MCF 10A (cell line): ENCODE results near the gene FILIP1L. TPM values are rescaled to one million over a fixed set of nuclear protein-coding genes. Genes with fewer than 3 reads are reported as not detected.

Experiments
- BruUV-seq: library from RNA; stranded (reverse); fragments of 400-500 nt; replicated peaks from 2 replicates; lab custom pipeline; 2021; lab: Mats Ljungman, UMichigan
- CTCF ChIA-PET: fragments of 300-600 bp; sonication (Branson Sonifier 250); formaldehyde crosslinking; extraction: SDS; loops from one replicate; lab custom pipeline; 2021; ENCODE audit warnings: antibody characterized with exemption, inconsistent platforms; lab: Yijun Ruan, JAX
- POLR2A ChIA-PET: fragments of 300-600, 350-650 bp; sonication (Branson Sonifier 250); formaldehyde crosslinking; extraction: SDS; loops from one replicate; lab custom pipeline; 2020; ENCODE audit warnings: antibody characterized with exemption, inconsistent platforms; lab: Yijun Ruan, JAX
- DNase-seq: peaks from one replicate; pipeline ENCODE4 v3.0.0-alpha.2; 2018; ENCODE audit not compliant: unreplicated experiment
- H3K27ac Mint-ChIP-seq: one replicate; pipeline ENCODE4 v1.8.0; 2022; ENCODE audit warnings: mild to moderate bottlenecking, low read depth, mixed read lengths; ENCODE audit not compliant: unreplicated experiment
- H3K27me3 Mint-ChIP-seq: one replicate; pipeline ENCODE4 v1.8.0; 2022; ENCODE audit warnings: mixed read lengths; ENCODE audit not compliant: insufficient read depth, unreplicated experiment
- H3K36me3 Mint-ChIP-seq: one replicate; pipeline ENCODE4 v1.8.0; 2022; ENCODE audit warnings: mild to moderate bottlenecking, moderate library complexity, mixed read lengths; ENCODE audit not compliant: insufficient read depth, unreplicated experiment
- H3K4me1 Mint-ChIP-seq: one replicate; pipeline ENCODE4 v1.8.0; 2022; ENCODE audit warnings: mixed read lengths; ENCODE audit not compliant: insufficient read depth, unreplicated experiment
- H3K4me3 Mint-ChIP-seq: one replicate; pipeline ENCODE4 v1.8.0; 2022; ENCODE audit warnings: mild to moderate bottlenecking, moderate library complexity, mixed read lengths; ENCODE audit not compliant: unreplicated experiment
- H3K9me3 Mint-ChIP-seq: one replicate; pipeline ENCODE4 v1.8.0; 2022; ENCODE audit warnings: mixed read lengths; ENCODE audit not compliant: unreplicated experiment
- CTCF ChIP-seq: fragments of 200-600 bp; IDR thresholded peaks from one replicate; pipeline ENCODE4 v1.8.0; 2022; ENCODE audit warnings: antibody characterized with exemption, mild to moderate bottlenecking; ENCODE audit not compliant: unreplicated experiment
- intact Hi-C: fragments of 100-400 bp; cut with micrococcal nuclease; formaldehyde crosslinking; loops from 2 replicates; pipeline ENCODE4 v1.14.1; 2022
- total RNA-seq: library from RNA; stranded (reverse); gene quantifications from 2 replicates; pipeline ENCODE4 v1.2.3, GENCODE V29; 2022

Gene FILIP1L
- total RNA-seq, 1 experiment from 2014 or later, result 2.4 TPM

GRCh38 chr3:100040451-100041225 is 73.7 kb downstream of the FILIP1L start:
- peaks cover 47% of the 10 kb centered on the region for H3K4me1 Mint-ChIP-seq
- ChIA-PET POLR2A (interaction anchor here (0.6 to 3.5 kb wide), 14 partner anchors 8 to 1636 kb away, joined by 3 to 32 read pairs (median 6); partner anchors contain the start of gene TBC1D23), CTCF (interaction anchor here (0.7 to 2.5 kb wide), 6 partner anchors 10 to 214 kb away, joined by 3 to 15 read pairs (median 3); no protein-coding TSS in a partner anchor)
- H3K9me3 Mint-ChIP-seq, result no peaks in the 10 kb centered on the region
- no peak for TF ChIP-seq CTCF
- intact Hi-C loops, result loop anchor here (2.0 to 5.0 kb wide), 2 partner anchors 38 to 140 kb away; no protein-coding TSS in a partner anchor
- H3K36me3 Mint-ChIP-seq, result peaks cover 12% of the 10 kb centered on the region
- peak; percentile 51 for DNase-seq
- no peak overlapping the region for H3K4me3 Mint-ChIP-seq
- peak overlapping the region; percentile 79 for H3K27ac Mint-ChIP-seq
- no peaks in the 10 kb centered on the region for H3K27me3 Mint-ChIP-seq
- BruUV-seq, result no TSS peak

- POLR2A ChIA-PET, result interaction anchor here (0.7 to 1.0 kb wide), 2 partner anchors 9 to 32 kb away, joined by 3 read pairs; no protein-coding TSS in a partner anchor
- Mint-ChIP-seq H3K4me1 (peaks cover 36% of the 10 kb centered on the region), H3K4me3 (no peak overlapping the region), H3K36me3 (peaks cover 12% of the 10 kb centered on the region), H3K9me3 (no peaks in the 10 kb centered on the region), H3K27me3 (no peaks in the 10 kb centered on the region), H3K27ac (no peak overlapping the region)
- BruUV-seq, result no TSS peak
- no peak for TF ChIP-seq CTCF
- intact Hi-C loops, result no loop called here
- DNase-seq, result no peak
- CTCF ChIA-PET, result interaction anchor here (0.6 kb wide), 1 partner anchor 1646 kb away, joined by 3 read pairs; no protein-coding TSS in a partner anchor
Measured at GRCh38 chr3:100039075-100039474, 75.2 kb downstream of the FILIP1L start.

- BruUV-seq, result no TSS peak
- Mint-ChIP-seq H3K27ac (peak overlapping the region; percentile 74), H3K4me1 (peaks cover 19% of the 10 kb centered on the region), H3K4me3 (no peak overlapping the region), H3K9me3 (no peaks in the 10 kb centered on the region), H3K27me3 (no peaks in the 10 kb centered on the region), H3K36me3 (no peaks in the 10 kb centered on the region)
- intact Hi-C loops, result no loop called here
- no peak for TF ChIP-seq CTCF
- ChIA-PET POLR2A (interaction anchor here (0.6 to 2.2 kb wide), 3 partner anchors 8 to 95 kb away, joined by 3 to 15 read pairs (median 12); no protein-coding TSS in a partner anchor), CTCF (interaction anchor here (0.6 kb wide), 1 partner anchor 56 kb away, joined by 3 read pairs; no protein-coding TSS in a partner anchor)
- DNase-seq, result no peak
Measured at GRCh38 chr3:100033903-100034471, 80.3 kb downstream of the FILIP1L start.

- no peaks in the 10 kb centered on the region for H3K27me3 Mint-ChIP-seq
- intact Hi-C loops, result no loop called here
- no peaks in the 10 kb centered on the region for H3K9me3 Mint-ChIP-seq
- DNase-seq, result peak; percentile 11
- TF ChIP-seq CTCF, result no peak
- BruUV-seq, result no TSS peak
- peak overlapping the region; percentile 74 for H3K27ac Mint-ChIP-seq
- peak overlapping the region; percentile 6 for H3K4me3 Mint-ChIP-seq
- ChIA-PET POLR2A (interaction anchor here (0.6 to 3.2 kb wide), 9 partner anchors 9 to 95 kb away, joined by 3 to 30 read pairs (median 7); no protein-coding TSS in a partner anchor), CTCF (interaction anchor here (0.6 to 1.5 kb wide), 3 partner anchors 13 to 283 kb away, joined by 3 to 4 read pairs (median 3); no protein-coding TSS in a partner anchor)
- peaks cover 19% of the 10 kb centered on the region for H3K4me1 Mint-ChIP-seq
- no peaks in the 10 kb centered on the region for H3K36me3 Mint-ChIP-seq
Measured at GRCh38 chr3:100033184-100033583, 81.1 kb downstream of the FILIP1L start.
